ENCODE measurements around the gene PIAS4. TPM values are rescaled to one million over a fixed set of nuclear protein-coding genes. Genes with fewer than 3 reads are reported as not detected.

Gene PIAS4
- total RNA-seq, 1 donor from 2014 or later = 29.7 TPM

GRCh38 chr19:4046946-4047683, 39.6 kb downstream of the PIAS4 start:
- H3K9me3 Mint-ChIP-seq (ENCODE audit: low read depth) = no peaks in the 10 kb centered on the region
- no peak overlapping the region for H3K27ac Mint-ChIP-seq (ENCODE audit: unreplicated experiment)
- H3K27me3 Mint-ChIP-seq (ENCODE audit: low read depth) = no peaks in the 10 kb centered on the region
- TF ChIP-seq CTCF (IDR thresholded peaks at IDR 0.05) = no peak
- no peak for DNase-seq (ENCODE audit: low spot score)
- peaks cover 13% of the 10 kb centered on the region for H3K36me3 Mint-ChIP-seq (ENCODE audit: low read depth)
- peaks cover 7% of the 10 kb centered on the region for H3K4me1 Mint-ChIP-seq (ENCODE audit: low read depth)
- no peak overlapping the region for H3K4me3 Mint-ChIP-seq (ENCODE audit: unreplicated experiment)

GRCh38 chr19:4049432-4049831, 41.9 kb downstream of the PIAS4 start:
- Mint-ChIP-seq H3K4me1 (ENCODE audit: low read depth) (peaks cover 20% of the 10 kb centered on the region), H3K27me3 (ENCODE audit: low read depth) (no peaks in the 10 kb centered on the region), H3K36me3 (ENCODE audit: low read depth) (peaks cover 24% of the 10 kb centered on the region), H3K4me3 (ENCODE audit: unreplicated experiment) (no peak overlapping the region), H3K9me3 (ENCODE audit: low read depth) (no peaks in the 10 kb centered on the region), H3K27ac (ENCODE audit: unreplicated experiment) (peak overlapping the region; percentile 59)
- DNase-seq (ENCODE audit: low spot score) = no peak
- no peak for TF ChIP-seq CTCF (IDR thresholded peaks at IDR 0.05)

- no peak for DNase-seq (ENCODE audit: low spot score)
- Mint-ChIP-seq H3K27me3 (ENCODE audit: low read depth) (no peaks in the 10 kb centered on the region), H3K9me3 (ENCODE audit: low read depth) (no peaks in the 10 kb centered on the region), H3K27ac (ENCODE audit: unreplicated experiment) (peak overlapping the region; percentile 83), H3K4me3 (ENCODE audit: unreplicated experiment) (no peak overlapping the region), H3K36me3 (ENCODE audit: low read depth) (peaks cover 22% of the 10 kb centered on the region), H3K4me1 (ENCODE audit: low read depth) (peaks cover 20% of the 10 kb centered on the region)
- no peak for TF ChIP-seq CTCF (IDR thresholded peaks at IDR 0.05)
These were observed 43.9 kb downstream of the PIAS4 start for GRCh38 chr19:4051175-4052101.

- no peaks in the 10 kb centered on the region for H3K27me3 Mint-ChIP-seq (ENCODE audit: low read depth)
- peak overlapping the region; percentile 52 for H3K27ac Mint-ChIP-seq (ENCODE audit: unreplicated experiment)
- peaks cover 22% of the 10 kb centered on the region for H3K36me3 Mint-ChIP-seq (ENCODE audit: low read depth)
- no peak for TF ChIP-seq CTCF (IDR thresholded peaks at IDR 0.05)
- H3K4me3 Mint-ChIP-seq (ENCODE audit: unreplicated experiment) = no peak overlapping the region
- no peak for DNase-seq (ENCODE audit: low spot score)
- peaks cover 21% of the 10 kb centered on the region for H3K4me1 Mint-ChIP-seq (ENCODE audit: low read depth)
- no peaks in the 10 kb centered on the region for H3K9me3 Mint-ChIP-seq (ENCODE audit: low read depth)
These were observed 44.8 kb downstream of the PIAS4 start for GRCh38 chr19:4052114-4052992.

Data from chondrocyte (in vitro differentiated cells).